Ovary (tissue), 9 donors: Measurements from ENCODE around the gene ZNF853. TPM values are rescaled to one million over a fixed set of nuclear protein-coding genes. Genes with fewer than 3 reads are reported as not detected.

Experiments used
- DNase-seq, 5 donors: peaks; one replicate each; pipeline ENCODE4 v3.0.0-alpha.2; 2019 to 2020
- H3K27ac ChIP-seq, 2 donors: fragments of 200-600 bp; one replicate each; pipeline versions ENCODE4 v1.5.1 to v1.8.0; 2019 to 2022
- H3K27me3 ChIP-seq: fragments of 200-600 bp; one replicate; pipeline ENCODE4 v1.8.0; 2022
- H3K36me3 ChIP-seq: fragments of 200-600 bp; sonication (generic); one replicate; pipeline ENCODE4 v1.5.1; 2019
- H3K4me1 ChIP-seq: one replicate; pipeline ENCODE4 v1.8.1; 2013; ENCODE audit warnings: mild to moderate bottlenecking, moderate library complexity; ENCODE audit not compliant: insufficient read depth
- H3K4me3 ChIP-seq: fragments of 200-600 bp; sonication (generic); one replicate; pipeline ENCODE4 v1.5.1; 2017
- H3K9me3 ChIP-seq, 2 donors: fragments of 200-600 bp in 1 of 2; sonication (generic) in 1 of 2; one replicate each; pipeline versions ENCODE4 v1.5.1 to v1.8.1; 2013 to 2019; ENCODE audit warnings: mild to moderate bottlenecking in 1 of 2, moderate library complexity in 1 of 2
- CTCF ChIP-seq, 3 donors: fragments of 450-650 bp in 2 of 3; fragments of 200-600 bp in 1 of 3; IDR thresholded peaks; one replicate each; pipeline versions ENCODE4 v1.5.1 to v1.8.0; 2016 to 2022; ENCODE audit warnings: antibody characterized with exemption in 3 of 3, mild to moderate bottlenecking in 1 of 3
- EP300 ChIP-seq: sonication (generic); formaldehyde crosslinking; IDR thresholded peaks from one replicate; pipeline ENCODE4 v1.6.1; 2017; ENCODE audit warnings: antibody characterized with exemption
- POLR2A ChIP-seq: fragments of 450-650 bp; IDR thresholded peaks from one replicate; pipeline ENCODE4 v1.6.1; 2017; ENCODE audit warnings: antibody characterized with exemption, mild to moderate bottlenecking, moderate library complexity
- WGBS, 3 donors: extraction: QIAGEN DNeasy Blood & Tissue Kit in 1 of 3; methylation state at CpG; one replicate each; pipeline versions ENCODE4 v1.1.5 to v1.1.7; 2013 to 2017; 5-methylcytosine and 5-hydroxymethylcytosine counted together
- intact Hi-C, 4 donors: fragments of 100-400 bp; cut with DNase I; formaldehyde crosslinking; loops; one replicate each; pipeline versions ENCODE4 v1.11.0 to v1.15.1; 2022 to 2023
- polyA plus RNA-seq, 2 donors: library from polyadenylated mRNA; stranded (reverse); fragments of 200-250 nt in 1 of 2; fragments of 350-450 nt in 1 of 2; fragmentation: Illumina TruSeq in 1 of 2; extraction: RNeasy Lipid Tissue Mini Kit (QIAGEN cat#74804) in 1 of 2; gene quantifications; one replicate each; pipeline ENCODE4 v1.2.3, GENCODE V29; 2013 to 2014
- total RNA-seq, 7 donors: library from RNA; depleted of rRNA in 2 of 7; stranded (reverse); fragments of >200 nt in 2 of 7; fragmentation: NEBNext Ultra II Directional in 3 of 7; extraction: Animal tissue kit (Norgen Biotek cat#: 25700) in 3 of 7; gene quantifications; one replicate each; pipeline versions ENCODE4 v1.1.0 to v1.2.4, GENCODE V29; 2016 to 2023
- donor health status: DM: no; HTN: no; CAD: no; lungs with moderate emphysema.
- donor health status: DM: no; HTN: no; CAD: no.
- donor health status: Bipolar disorder and iron deficiency.
- donor health status: DM: yes; HTN: yes; CAD: no.
- donor health status: DM: no; HTN: no; CAD: no.
- donor health status: DM: yes; HTN: yes; CAD: no.

Gene ZNF853
- total and polyA plus RNA-seq, 9 donors: 9.1 to 25.9 (median 18.5) TPM

GRCh38 chr7:6608794-6609193, 6.6 kb upstream of the ZNF853 start:
- Histone ChIP-seq H3K4me1 (no peaks in the 10 kb centered on the region), H3K27me3 (no peaks in the 10 kb centered on the region), H3K4me3 (no peak overlapping the region), H3K36me3 (no peaks in the 10 kb centered on the region), H3K27ac (no peak overlapping the region), H3K9me3 (no peaks in the 10 kb centered on the region)
- intact Hi-C loops: no loop called here
- 90 to 95% (median 95%) methylated on average over 12 of the region's 12 CpGs for WGBS, 3 donors
- TF ChIP-seq EP300 (no peak), CTCF (IDR thresholded peaks at IDR 0.05) (no peak)
- no peak for DNase-seq

- no peak for DNase-seq
- Histone ChIP-seq H3K27ac (no peak overlapping the region), H3K4me1 (peaks cover 8% of the 10 kb centered on the region), H3K9me3 (no peaks in the 10 kb centered on the region), H3K27me3 (no peaks in the 10 kb centered on the region), H3K36me3 (no peaks in the 10 kb centered on the region), H3K4me3 (no peak overlapping the region)
- WGBS, 3 donors: 50 to 65% (median 55%) methylated on average over 7 of the region's 7 CpGs
- intact Hi-C loops: no loop called here
- TF ChIP-seq EP300: no peak
- no peak for TF ChIP-seq CTCF (IDR thresholded peaks at IDR 0.05)
- TF ChIP-seq POLR2A: no peak
These were observed 2.6 kb upstream of the ZNF853 start for GRCh38 chr7:6612819-6613218.

- peaks cover 8% of the 10 kb centered on the region for H3K4me1 ChIP-seq
- 29 to 68% (median 40%) methylated on average over 2 of the region's 2 CpGs for WGBS, 3 donors
- no peaks in the 10 kb centered on the region for H3K27me3 ChIP-seq
- no peak overlapping the region for H3K4me3 ChIP-seq
- no peak for DNase-seq
- H3K27ac ChIP-seq: no peak overlapping the region
- no peaks in the 10 kb centered on the region for H3K36me3 ChIP-seq
- intact Hi-C loops: no loop called here
- no peak for TF ChIP-seq CTCF (IDR thresholded peaks at IDR 0.05)
- no peak for TF ChIP-seq POLR2A
- no peak for TF ChIP-seq EP300
- H3K9me3 ChIP-seq: no peaks in the 10 kb centered on the region
These were observed 1.7 kb upstream of the ZNF853 start for GRCh38 chr7:6613706-6614105.

GRCh38 chr7:6615723-6616555, 529 bp downstream of the ZNF853 start:
- intact Hi-C loops: no loop called here
- 7 to 29% (median 8%) methylated on average over 17 to 63 of the region's 63 CpGs for WGBS, 3 donors
- peak overlapping the region; percentile 41 to 43 for H3K27ac ChIP-seq
- H3K27me3 ChIP-seq: no peaks in the 10 kb centered on the region
- no peaks in the 10 kb centered on the region for H3K36me3 ChIP-seq
- no peaks in the 10 kb centered on the region for H3K9me3 ChIP-seq
- H3K4me1 ChIP-seq: peaks cover 8% of the 10 kb centered on the region
- TF ChIP-seq POLR2A (no peak), CTCF (IDR thresholded peaks at IDR 0.05) (no peak), EP300 (no peak)
- peak; percentile 37 to 68 (median 56) for DNase-seq
- H3K4me3 ChIP-seq: peak overlapping the region; percentile 44
